HG03108 (cell line): ENCODE results near the gene PSMG3.

Experiments
- ATAC-seq: cut with Tn5 transposase; IDR thresholded peaks from one replicate; pipeline ENCODE4 v1.9.1; 2021; ENCODE audit warnings: moderate library complexity; ENCODE audit not compliant: unreplicated experiment

PSMG3 gene

DNA sequence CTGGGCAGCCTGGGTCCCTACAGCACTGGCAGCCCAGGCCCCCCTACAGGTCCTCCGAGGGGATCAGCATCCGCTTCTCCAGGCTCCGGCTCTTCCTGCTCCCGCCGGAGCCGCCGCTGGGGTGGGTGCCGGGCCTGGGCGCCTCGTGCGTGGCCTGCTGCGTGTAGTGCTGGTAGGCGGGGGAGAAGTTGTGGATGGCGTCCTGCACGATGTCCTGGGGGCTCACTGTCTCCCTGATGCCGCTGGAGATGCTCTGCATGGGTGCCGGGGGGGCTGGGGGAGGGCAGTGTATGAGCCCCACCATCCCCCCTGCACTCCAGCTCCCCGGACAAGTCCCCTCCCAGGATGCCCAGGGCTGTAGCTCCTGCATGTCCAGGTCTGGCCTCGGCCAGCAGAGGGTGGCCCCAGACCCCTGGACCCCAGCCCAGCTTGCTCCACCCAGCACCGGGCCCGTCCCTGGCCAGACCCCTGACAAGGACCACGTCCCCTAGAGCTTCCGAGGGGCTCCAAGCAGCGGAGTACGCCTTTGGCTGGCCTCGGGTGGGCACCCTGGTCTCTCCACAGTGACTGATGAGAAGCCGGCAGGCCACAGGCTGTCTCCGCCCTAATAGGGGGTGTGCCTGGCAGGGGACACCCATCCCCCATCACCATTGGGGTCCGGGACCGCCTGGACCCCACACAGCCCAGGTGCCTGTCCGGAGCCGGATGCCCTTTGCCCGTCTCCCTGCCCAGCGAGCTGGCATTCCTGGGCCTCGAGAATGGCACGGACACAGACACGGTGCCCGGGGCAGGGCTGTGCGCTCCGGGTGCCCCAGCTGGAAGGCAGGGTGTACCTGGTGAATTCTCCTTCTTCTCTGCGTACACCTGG, 22.7 kb downstream of the PSMG3 start:
- no peak for ATAC-seq

DNA sequence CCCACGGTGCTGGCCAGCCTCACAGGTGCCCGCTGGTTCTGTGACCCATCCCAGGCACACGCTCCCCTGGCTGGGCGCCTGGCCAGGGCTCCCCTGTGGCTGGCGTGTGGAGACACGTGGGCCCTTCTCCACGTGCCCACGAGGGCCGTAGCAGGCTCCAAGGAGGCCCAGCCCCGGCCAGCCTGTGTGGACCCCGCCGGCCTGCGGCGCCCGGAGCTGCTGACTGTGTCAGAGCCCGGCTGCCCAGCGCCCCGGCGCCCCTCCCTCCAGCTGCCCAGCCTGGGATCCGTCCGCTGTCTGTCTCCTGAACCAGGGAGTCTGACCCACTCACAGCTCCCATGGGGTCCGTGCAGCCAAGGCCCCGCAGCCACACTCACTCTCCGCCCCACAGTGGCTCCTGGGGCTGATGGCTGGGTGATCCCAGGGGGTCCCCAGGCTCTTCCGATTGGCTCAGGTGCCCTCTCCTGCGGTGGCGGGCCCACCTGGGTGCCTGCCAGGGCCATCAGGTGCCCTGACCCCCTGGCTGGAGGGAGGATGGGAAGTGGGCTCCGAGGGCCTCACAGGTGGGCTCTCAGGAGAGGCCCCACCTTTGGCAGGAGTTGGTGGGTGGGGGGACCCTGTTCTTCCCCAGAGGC, 23.4 kb downstream of the PSMG3 start:
- ATAC-seq: no peak

DNA sequence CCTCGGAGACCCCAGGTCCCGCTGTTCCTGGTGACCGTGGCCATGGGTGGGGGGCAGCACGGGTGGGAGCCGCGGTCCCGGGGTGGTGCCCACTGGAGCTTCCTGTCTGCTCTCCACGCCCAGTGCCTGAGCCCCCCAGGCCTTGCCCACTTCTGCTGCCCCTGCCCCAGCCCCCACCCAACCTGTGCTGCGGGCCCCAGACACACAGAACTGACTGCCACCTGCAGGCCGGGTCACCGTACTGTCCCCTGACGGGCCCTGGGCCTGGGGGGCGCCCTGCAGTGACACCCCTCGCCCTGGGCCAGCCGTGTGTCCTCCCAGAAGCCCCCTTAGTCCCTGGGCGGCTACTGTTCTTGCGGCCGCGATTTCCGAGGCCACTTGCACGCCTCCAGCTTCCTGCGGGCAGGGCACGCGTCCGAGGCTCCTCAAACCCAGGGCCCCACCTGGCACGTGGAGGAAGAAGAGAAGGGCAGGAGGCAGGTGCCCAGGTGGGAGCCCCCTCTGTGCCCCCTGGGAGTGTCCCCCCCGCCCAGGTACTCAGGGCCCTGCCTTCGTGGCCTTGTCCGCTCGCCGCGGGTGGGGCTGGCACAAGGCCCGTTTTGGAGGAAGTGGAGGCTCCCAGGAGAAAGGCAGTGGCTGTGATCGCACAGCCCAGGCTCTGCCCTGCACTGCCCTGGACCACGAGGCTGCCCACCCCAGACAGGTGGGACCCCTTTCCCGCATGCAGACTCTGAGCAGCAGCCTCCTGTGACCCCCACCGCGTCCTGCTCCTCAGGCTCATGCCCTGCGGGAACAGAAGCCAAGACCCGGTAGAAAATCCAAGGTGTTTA, 24.2 kb downstream of the PSMG3 start:
- ATAC-seq: no peak

DNA sequence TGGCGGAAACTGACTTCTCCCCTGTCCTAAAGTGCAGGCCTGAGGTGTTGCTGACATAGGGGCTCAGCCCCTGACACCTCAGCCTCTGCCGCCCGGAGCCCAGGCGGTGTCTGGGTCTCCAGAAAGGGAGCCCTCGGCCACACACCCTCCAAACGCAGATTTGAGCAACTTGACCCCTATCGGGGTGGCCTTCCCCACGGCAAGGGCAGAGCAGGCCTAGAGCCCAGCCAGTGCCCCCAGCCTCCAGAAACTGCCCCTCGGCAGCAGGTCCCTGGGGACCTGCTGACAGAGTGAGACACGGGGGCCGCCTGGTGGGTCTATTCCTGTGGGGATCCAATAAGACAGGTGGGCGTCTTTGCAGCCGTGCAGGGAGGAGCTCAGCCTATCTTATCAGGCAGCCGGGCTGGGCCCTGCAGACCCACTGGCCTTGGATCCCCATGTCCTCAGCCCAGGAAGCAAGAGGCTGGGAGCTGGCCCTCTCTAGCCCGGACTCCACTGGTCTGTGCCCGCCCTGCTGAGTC, 24.9 kb downstream of the PSMG3 start:
- ATAC-seq: no peak

DNA sequence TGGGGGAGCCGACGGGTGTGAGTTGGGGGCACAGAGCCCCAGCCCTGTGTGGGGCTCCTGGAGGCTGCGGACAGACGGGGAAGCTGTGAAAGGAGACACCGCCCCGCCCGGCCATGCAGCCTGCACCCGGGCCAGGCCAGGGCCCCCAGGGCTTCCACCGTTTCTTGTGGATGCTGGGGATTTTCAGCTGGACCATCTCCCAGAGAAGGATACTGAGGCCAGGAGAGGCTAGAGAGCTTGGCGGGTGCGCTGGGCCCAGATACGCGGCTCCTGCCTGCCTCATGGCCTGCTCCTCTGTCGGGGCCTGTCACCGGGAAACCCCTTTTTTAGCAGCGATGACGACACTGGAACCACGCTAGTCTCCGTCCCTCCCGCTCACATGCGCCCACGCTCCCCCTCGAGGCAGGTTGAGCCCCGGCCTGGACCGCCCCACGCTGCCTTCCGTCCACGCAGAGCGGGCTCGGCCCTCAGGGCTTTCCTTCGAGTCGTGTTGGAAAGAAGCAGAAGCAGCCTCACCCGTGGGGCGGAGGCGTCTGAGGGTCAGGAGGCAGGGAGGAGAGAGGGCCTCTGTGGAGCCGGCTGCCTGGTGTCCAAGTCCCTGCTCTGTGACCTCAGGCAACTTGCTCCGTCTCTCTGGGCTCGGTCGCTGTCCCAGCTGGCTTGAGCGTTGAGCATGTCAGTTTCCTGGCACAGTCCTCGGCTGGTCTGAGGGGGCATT, 25.5 kb downstream of the PSMG3 start:
- no peak for ATAC-seq

DNA sequence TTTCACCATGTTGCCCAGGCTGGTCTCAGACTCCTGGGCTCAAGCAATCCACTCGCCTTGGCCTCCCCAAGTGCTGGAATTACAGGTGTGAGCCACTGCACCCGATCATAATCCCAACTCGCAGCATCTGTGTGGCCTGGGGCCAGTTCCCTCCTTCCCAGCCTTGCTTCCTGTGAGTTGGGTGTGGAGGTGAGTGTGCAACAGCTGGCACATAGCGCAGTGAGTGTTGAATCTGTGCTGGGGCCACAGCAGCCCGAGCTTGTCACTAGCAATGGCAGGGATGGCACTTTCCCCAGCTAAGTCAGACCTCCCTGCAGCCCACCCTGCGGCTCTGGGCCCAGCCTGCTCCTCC, 26.0 kb downstream of the PSMG3 start:
- no peak for ATAC-seq

DNA sequence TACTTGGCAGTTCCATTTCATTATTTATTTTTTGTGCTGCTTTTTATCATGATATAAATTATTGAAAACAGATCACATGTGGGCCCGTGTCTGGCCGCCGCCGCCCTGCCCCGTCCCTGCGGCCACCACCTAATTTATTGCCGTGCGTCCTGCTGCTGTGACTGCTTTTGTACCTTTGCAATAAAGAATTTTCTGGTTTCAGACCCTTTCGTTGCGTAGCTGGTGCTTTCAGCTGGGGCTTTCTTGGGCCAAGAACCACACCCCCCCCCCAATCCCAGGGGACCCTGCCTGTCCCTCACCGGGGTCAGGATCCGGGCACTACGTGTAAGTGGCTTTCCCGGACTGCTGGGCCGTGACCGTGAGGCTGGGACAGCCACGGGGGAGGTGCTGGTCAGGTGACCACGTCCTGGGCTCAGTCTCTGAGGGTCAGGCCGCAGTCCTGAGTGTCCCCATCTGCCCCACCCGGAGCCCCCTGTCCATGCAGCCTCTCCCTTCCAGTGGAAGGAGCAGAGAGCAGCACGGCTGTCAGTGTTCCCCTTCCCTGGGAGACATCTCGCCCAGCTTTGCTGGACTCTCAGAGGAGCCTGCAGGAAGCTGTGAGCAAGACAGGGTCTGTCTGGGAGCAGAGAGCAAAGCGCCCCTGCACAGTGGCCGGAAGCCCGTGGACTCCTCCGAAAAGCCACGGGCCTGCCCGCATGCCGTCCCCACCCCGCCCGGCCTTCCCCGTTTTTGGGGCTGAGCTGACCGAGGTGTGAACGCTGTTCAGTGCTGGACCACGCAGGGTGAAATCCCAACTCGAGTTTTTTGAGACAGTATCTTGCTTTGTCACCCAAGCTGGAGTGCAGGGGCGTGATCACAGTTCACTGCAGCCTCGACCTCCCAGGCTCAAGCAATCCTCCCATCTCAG, 26.7 kb downstream of the PSMG3 start:
- ATAC-seq: no peak

DNA sequence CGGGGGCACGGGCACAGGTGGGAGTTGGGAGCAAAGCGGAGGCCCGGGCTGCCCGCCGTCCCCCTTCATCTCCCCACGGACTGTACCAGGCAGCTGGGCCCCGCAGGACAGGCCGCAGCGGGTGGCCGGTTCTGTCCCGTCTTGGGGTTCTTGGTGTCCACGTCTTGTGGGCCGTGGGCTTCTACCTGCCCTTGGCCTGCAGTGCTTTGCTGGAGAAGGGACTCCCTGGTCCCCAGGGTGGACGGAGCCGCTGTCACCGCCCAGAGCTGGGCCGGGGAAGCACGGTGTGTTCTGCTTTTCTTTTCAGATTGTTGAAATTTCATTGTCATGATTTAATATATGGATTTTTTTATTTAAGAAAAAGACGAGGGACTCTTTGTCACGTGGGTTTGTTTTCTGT, 27.5 kb downstream of the PSMG3 start:
- ATAC-seq: no peak

DNA sequence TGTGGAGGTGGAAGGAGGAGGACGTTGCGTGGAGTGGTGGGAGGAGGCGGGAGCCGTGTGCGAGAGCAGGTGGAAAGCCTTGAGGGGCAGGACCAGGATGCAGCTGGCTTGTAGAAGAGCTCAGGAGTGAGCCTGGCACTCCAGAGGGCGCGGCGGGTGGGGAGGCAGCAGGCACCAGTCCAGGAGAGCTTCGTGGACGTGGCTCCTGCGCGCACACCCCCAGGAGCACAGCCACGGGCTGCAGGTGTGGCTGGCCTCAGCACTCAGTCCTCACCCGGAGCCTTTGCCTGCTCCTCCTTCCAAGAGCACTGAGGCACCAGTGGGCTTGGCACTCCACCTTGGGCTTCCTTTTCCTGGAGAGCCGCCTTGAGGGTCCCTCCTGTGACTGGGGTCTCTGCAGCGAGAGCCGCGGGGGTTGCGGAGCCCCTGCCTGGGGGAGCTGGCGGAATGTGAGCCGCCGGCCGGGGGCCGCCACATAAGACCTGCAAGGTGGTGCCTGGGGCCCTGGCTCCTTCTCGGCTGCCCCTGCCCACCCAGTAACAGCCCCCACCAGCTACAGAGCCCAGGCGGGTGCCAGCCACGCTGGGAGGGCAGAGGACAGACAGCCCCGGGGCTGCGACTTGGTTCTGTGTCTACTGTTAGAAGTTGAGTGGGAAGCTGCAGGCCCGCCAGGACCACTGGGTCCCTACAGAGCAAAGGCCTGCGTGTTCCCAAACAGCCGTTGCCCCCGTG, 28.2 kb downstream of the PSMG3 start:
- no peak for ATAC-seq

DNA sequence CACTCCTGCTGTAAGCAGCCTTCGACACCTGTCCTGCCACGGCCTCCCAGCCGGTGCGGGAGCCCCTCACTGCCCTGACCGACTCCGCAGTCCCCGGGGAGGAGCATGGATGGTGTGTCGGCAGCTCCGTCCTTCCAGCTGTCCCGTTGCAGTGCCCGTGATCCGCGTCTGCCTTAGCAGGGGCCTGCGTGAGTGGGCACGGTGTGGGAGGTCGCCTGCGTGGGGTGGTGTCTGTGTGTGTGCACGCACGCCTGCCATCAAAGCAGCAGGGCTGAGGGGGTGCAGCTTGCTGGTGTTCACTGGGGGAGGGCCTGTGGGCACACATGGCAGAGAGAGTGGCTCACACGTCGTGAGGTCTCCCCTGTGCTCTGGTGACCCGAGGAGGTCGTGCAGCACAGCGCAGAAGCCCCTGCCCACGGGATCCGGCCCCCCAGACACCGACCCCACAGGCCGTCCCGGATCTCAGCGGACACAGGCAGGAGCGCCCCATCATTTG, 29.0 kb downstream of the PSMG3 start:
- no peak for ATAC-seq

DNA sequence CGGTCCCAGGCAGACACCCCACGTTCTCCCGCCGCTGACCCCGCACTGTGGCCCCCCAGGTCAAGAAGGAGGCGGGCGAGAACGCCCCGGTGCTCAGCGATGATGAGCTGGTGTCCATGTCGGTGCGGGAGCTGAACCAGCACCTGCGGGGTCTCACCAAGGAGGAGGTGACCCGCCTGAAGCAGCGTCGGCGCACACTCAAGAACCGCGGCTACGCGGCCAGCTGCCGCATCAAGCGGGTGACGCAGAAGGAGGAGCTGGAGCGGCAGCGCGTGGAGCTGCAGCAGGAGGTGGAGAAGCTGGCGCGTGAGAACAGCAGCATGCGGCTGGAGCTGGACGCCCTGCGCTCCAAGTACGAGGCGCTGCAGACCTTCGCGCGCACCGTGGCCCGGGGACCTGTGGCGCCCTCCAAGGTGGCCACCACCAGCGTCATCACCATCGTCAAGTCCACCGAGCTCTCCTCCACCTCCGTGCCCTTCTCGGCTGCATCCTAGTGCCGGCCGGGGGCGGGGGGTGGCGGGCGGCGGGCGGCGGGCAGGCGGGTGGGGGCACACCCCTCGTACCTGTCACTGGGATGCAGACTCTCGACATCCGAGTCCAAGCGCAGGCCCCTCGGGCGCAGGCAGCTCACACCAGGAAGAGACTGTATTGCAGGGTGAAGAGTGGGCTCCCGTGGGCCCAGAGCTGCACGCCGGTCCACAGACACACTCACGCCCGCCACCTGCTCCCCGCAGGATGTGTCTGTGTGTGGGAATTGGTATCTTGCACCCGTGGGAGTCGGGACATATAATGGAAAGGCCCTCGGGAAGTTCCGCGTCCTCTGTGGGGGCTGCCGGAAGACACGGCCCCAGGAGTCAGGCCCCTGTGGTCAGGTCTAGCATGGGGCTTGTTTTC, 29.7 kb downstream of the PSMG3 start:
- no peak for ATAC-seq

DNA sequence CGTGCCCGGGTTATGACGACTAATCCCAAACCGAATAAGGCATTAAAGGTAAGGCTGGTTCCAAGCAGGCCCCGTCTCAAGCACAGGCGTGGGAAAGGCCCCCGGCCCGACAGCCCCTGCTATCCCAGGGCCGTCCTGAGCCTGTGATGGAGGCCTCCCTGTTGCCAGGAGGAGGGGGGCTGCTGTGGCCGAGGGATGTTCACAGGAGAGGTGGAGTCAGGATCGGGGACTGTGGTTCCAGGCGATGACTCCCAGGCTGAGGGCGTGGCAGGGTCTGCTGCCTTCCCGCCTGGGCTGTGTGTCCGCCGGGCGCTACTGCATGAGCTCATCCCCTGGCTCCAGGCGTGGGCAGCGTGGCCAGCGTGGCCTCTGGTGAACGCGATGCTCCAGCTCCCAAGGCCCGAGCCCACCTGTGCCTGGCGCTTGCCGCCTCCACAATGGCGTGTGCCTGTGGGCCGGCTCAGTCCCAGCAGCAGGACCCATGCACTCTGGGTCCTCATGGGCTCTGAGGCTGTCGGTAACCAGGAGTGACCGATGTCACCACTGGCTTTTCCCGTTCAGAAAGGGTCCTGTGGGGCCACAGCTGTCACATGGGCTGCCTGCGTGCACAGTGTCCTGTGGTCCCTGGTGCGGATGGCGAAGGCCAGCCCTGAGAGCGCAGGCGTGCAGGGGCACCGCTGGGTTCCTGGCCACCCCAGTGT, 30.5 kb downstream of the PSMG3 start:
- no peak for ATAC-seq

DNA sequence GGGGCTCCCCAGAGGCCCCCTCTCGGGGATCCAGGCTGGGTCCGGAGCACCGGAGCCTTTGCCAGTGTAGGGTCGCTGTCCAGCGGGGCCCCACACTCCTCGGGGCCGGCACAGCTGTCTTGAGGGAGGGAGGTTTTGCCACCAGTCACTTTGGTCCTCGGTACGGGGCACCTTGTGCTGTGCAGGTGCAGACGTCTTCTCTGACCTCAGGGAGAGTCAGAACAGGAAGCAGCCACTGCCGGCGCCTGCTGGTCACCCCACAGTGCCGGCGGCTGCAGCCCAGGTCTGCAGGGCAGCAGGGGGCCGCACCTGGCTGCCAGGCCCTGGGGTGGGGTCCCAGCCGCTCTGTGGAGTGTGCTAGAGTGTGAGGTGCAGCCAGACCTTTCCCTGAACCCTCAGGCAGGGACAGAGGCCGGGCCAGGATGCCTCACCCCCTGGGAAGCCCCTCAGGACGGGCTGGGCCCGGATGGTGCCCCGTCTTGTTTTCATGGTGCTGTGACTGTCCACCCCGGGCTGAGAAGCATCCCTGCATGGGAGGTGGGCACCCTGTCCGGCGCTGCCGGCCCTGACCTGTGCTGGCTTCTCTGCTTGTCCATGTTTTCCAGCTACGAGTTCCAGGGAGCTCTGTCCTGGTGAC, 31.2 kb downstream of the PSMG3 start:
- no peak for ATAC-seq

DNA sequence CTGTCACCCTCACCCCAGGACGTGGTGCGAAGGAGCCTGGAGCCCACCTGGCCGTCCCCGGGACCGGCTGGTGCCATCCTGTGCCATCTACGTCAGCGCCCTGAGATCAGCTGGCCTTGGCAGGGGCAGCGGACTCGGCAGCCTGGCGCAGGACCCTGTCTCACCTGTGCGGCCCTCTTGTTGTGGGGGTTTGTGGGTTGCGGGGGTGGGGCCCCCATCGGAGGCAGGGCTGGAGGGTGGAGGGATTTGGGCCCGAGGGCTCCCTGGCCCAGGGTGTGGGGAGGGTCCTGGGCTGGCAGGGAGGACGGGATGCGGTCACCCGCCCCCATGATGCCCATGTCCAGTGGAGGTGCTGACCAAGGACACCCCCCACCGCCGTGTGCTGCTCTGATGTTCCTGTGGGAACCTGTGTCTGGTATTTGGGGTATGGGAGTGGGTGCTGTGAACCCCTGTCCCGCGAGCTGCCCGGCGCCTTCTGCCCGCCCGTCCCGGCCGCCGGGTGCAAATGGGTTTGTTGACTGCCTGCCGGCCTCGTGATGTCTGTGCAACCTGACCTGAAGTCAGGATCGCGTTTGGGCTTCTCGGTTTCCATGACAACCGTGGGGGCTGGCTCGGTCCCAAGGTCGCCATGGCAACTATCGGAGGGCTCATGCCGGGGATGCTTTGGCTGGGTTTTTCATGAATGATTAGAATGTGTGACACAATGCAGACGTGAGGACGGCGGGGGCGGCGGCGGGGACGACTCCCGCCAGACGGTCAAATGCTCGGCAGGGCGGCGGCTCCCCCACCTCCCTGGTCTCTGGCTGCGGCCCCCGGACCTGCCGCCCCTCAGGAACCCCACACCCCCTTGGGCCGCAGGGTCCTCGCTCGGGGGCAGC, 32.1 kb downstream of the PSMG3 start:
- ATAC-seq: no peak

DNA sequence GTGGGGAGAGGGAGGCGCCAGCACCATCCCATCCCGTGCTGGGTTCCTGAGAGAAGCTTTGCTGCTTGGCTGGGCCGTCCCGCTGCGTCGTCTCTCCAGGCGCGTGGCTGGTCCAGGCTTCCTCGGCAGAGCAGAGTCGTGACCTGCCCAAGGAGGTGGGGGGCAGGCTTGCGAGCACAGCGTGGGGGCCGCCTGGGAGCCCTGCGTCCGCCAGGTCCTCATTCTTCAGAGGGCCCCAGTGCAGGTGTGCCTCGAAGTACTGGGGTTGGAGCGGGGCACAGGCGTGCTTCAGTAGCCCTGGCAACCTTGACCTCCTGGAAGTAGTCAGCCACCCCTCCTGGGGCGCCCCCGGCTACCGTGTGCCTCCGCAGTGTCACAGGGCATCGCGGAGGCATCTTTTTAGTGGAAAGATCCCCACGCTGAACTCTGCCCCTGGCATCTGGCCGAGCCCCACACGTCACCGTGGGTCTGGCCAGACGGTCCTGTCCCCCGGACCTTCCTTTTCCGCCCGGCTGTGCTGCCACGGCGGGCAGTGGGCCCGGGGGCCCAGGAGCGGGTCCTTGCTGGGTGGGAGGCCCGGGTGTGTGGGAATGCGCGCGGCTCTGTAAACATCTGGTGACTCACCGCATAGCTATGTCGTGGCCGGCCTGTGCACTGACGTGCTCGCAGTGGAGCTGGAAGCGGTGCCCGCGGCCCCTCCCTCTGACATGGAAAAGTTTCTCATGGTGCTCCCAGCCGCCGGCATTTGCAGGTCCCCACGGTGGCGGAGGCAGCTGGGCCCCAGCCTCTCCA, 32.9 kb downstream of the PSMG3 start:
- ATAC-seq: no peak
